DLD1 (cell line): ENCODE data around the gene ACAT2.
"Not testable (repeated sequence)": the region's sequence is repeated elsewhere in the genome, so short reads cannot be mapped to it uniquely, and the experiment has no call there.

ENCODE experiments used
- in situ Hi-C: cut with HindIII; loops from 2 replicates; pipeline ENCODE4 v1.10.0; 2017; ENCODE audit warnings: low sequenced_read_pairs

Gene ACAT2

GRCh38 chr6:159807150-159807858, 45.5 kb downstream of the ACAT2 start:
- in situ Hi-C loops: no loop called here

- in situ Hi-C loops: no loop called here
Measured at GRCh38 chr6:159808647-159809046, 46.8 kb downstream of the ACAT2 start.

GRCh38 chr6:159809149-159809548, 47.3 kb downstream of the ACAT2 start:
- in situ Hi-C loops: no loop called here

GRCh38 chr6:159813781-159814180, 51.9 kb downstream of the ACAT2 start:
- in situ Hi-C loops: no loop called here

- in situ Hi-C loops: no loop called here
Measured at GRCh38 chr6:159815410-159815809, 53.6 kb downstream of the ACAT2 start.

GRCh38 chr6:159816775-159817174, 54.9 kb downstream of the ACAT2 start:
- in situ Hi-C loops: not testable (repeated sequence)

- in situ Hi-C loops: no loop called here
Measured at GRCh38 chr6:159817951-159818739, 56.3 kb downstream of the ACAT2 start.

GRCh38 chr6:159819098-159819497, 57.3 kb downstream of the ACAT2 start:
- in situ Hi-C loops: no loop called here

- in situ Hi-C loops: no loop called here
Measured at GRCh38 chr6:159819932-159820640, 58.2 kb downstream of the ACAT2 start.

- in situ Hi-C loops: no loop called here
Measured at GRCh38 chr6:159821122-159821521, 59.3 kb downstream of the ACAT2 start.

GRCh38 chr6:159821726-159822125, 59.9 kb downstream of the ACAT2 start:
- in situ Hi-C loops: no loop called here

GRCh38 chr6:159823953-159824352, 62.1 kb downstream of the ACAT2 start:
- in situ Hi-C loops: no loop called here

GRCh38 chr6:159824690-159825089, 62.8 kb downstream of the ACAT2 start:
- in situ Hi-C loops: not testable (repeated sequence)

- in situ Hi-C loops: no loop called here
Measured at GRCh38 chr6:159826004-159826403, 64.2 kb downstream of the ACAT2 start.

- in situ Hi-C loops: no loop called here
Measured at GRCh38 chr6:159826968-159827647, 65.3 kb downstream of the ACAT2 start.

- in situ Hi-C loops: no loop called here
Measured at GRCh38 chr6:159828074-159828473, 66.2 kb downstream of the ACAT2 start.
